ENCODE measurements around the gene CAMK4.

- TF ChIP-seq CTCF (IDR thresholded peaks at IDR 0.05; ENCODE audit: insufficient read depth, low read length) (no peak), REST (IDR thresholded peaks at IDR 0.05; ENCODE audit: insufficient replicate concordance, low read depth) (no peak)
Observed at GRCh38 chr5:111284825-111285224, 60.6 kb downstream of the CAMK4 start.

Measured in HL-60 (cell line).